ENCODE results near the gene SDCCAG8. TPM values are rescaled to one million over a fixed set of nuclear protein-coding genes. Genes with fewer than 3 reads are reported as not detected.

Gene SDCCAG8
- total RNA-seq, 8 experiments from 2014 or later = 24.6 to 68.7 (median 46.8) TPM

DNA sequence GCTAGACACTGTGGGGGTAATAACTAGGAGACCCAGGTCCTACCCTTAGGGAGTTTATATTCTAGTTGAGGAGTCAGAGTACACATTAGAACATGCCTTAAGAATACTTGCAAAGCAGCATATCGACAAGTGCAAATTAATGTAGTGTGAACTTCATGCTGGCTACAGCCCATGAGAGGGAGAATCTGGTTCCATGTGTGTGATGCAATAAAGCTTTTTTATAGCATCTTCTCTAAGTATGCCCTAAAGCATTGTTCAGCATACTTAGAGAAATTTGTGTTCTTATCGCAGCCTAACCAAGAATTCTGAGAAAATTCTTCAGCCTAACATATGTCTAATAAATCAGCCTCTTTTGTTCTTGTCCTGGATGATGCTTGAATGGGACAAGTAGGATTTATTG lies 95.5 kb downstream of the SDCCAG8 start:
- peaks cover 5 to 6% of the 10 kb centered on the region in 2 donors for H3K4me1 ChIP-seq (replicated peaks in 1 of 2)
- no peak overlapping the region for H3K27ac ChIP-seq
- in situ Hi-C loops (cut with MboI; ENCODE audit: low pct_unique_long_range_greater_than_20kb in 2 of 9, low sequenced_read_pairs in 9 of 9, unreplicated experiment in 9 of 9) = no loop called here
- peak in 3 of 8 experiments; percentile 15 to 48 (median 21) for ATAC-seq (replicated peaks in 6 of 8)
- H3K4me3 ChIP-seq = no peak overlapping the region
- 17 to 100% (median 80%) methylated on average over 1 to 2 of the region's 2 CpGs; no CpG with 5 or more reads in 1 of the 10 experiments for WGBS, 10 experiments

DNA sequence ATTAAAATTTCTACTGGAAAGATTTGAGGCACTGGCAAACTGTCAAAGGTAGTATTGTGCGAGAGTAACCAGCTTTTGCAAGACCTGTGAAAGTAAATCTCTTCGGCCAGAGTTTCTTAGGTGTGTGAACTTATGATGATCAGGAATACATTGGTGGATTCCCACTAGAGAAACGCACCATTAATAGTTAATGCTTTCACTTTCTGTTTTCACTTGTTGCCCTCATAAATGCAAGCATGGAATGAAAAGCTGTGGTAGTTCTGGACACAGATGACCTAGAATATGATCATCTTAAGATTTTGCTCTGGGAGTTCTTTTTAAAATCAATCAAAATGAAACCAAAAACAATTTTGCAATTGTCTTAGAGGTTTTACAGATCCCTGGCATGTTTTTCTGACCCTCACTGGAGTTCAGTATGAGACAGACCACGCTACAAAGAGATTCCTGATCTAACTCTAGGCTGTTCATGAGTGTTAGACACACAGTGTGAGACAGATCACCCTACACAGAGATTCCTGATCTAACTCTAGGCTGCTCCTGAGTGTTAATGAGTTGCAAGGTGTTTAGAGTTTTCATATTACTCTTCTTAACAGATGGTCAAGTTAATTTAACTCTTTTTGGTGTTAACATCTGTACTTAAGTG lies 98.8 kb downstream of the SDCCAG8 start:
- in situ Hi-C loops (cut with MboI; ENCODE audit: low pct_unique_long_range_greater_than_20kb in 2 of 9, low sequenced_read_pairs in 9 of 9, unreplicated experiment in 9 of 9) = no loop called here
- no peak overlapping the region for H3K27ac ChIP-seq
- H3K4me1 ChIP-seq (replicated peaks in 1 of 2) = no peaks in the 10 kb centered on the region
- no peak overlapping the region for H3K4me3 ChIP-seq
- peak in 4 of 8 experiments; percentile 48 to 88 (median 63) for ATAC-seq (replicated peaks in 6 of 8)
- 12 to 94% (median 81%) methylated on average over 2 to 4 of the region's 4 CpGs for WGBS, 10 experiments

DNA sequence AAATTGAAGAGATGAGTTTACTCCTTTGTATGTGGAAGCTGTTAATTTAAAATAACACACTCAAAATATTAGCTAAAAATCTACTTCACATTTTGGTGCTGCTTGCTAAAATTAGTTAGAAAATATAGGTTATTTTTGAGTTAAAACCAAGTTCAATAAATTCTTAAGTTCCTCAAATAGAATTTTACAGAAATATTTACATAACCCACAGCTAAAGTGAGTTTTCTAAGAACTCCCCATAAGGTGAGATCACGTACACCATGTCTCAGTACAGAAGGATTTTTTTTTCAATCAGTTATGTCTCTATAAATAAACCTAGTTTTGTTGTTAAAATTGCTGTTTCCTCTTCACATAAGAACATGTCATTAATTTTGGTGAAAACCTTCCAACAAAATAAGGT lies 108.0 kb downstream of the SDCCAG8 start:
- WGBS, 10 experiments = 92 to 100% (median 100%) methylated on average over 1 of the region's 1 CpG; no CpG with 5 or more reads in 3 of the 10 experiments
- H3K4me3 ChIP-seq = no peak overlapping the region
- ATAC-seq (replicated peaks in 6 of 8) = no peak
- in situ Hi-C loops (cut with MboI; ENCODE audit: low pct_unique_long_range_greater_than_20kb in 2 of 9, low sequenced_read_pairs in 9 of 9, unreplicated experiment in 9 of 9) = no loop called here
- H3K27ac ChIP-seq = no peak overlapping the region
- no peaks in the 10 kb centered on the region for H3K4me1 ChIP-seq (replicated peaks in 1 of 2)

DNA sequence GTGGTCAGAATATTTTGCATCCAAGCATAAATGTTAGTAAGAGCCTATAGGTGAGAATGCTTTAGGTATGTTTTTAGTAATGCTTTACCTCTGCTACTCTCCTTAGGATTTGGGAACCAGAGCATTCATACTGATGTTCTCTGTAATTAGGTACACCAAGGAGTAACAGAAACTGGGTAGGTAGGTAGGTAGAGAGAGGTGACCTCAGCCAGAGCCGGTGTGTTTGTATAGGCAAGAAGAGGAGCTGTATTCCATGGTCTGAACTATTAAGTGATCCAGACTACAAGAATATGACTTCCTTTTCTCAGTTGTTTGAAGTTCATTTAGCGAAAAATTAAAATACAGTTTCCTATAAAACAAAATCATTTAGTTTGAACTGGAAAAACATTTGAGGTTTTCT lies 108.5 kb downstream of the SDCCAG8 start:
- Histone ChIP-seq H3K4me1 (replicated peaks in 1 of 2) (no peaks in the 10 kb centered on the region), H3K4me3 (no peak overlapping the region), H3K27ac (no peak overlapping the region)
- in situ Hi-C loops (cut with MboI; ENCODE audit: low pct_unique_long_range_greater_than_20kb in 2 of 9, low sequenced_read_pairs in 9 of 9, unreplicated experiment in 9 of 9) = no loop called here
- 70 to 100% (median 99%) methylated on average over 1 to 2 of the region's 2 CpGs for WGBS, 10 experiments
- no peak for ATAC-seq (replicated peaks in 6 of 8)

DNA sequence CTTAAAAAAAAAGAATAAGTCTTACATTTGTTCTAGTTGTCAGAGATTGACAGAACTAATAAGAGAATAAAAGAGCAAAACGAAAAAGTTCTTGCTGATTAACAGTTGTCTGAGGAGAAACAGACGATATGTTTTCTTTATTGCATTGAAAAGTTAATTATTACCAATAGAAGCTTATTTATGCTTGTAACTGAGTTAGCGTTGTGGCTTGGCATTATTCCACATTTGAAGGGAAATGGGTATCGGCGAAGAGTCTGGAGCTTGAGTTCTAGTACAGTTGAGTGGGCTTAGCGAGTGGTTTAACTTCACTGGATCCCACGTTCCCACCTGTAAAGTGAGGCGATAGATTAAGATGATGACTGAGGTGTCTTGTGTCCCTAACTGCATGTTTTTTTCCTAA lies 109.0 kb downstream of the SDCCAG8 start:
- ATAC-seq (replicated peaks in 6 of 8) = no peak
- 64 to 93% (median 72%) methylated on average over 4 to 8 of the region's 8 CpGs for WGBS, 10 experiments
- in situ Hi-C loops (cut with MboI; ENCODE audit: low pct_unique_long_range_greater_than_20kb in 2 of 9, low sequenced_read_pairs in 9 of 9, unreplicated experiment in 9 of 9) = no loop called here
- Histone ChIP-seq H3K27ac (no peak overlapping the region), H3K4me1 (replicated peaks in 1 of 2) (no peaks in the 10 kb centered on the region), H3K4me3 (no peak overlapping the region)

DNA sequence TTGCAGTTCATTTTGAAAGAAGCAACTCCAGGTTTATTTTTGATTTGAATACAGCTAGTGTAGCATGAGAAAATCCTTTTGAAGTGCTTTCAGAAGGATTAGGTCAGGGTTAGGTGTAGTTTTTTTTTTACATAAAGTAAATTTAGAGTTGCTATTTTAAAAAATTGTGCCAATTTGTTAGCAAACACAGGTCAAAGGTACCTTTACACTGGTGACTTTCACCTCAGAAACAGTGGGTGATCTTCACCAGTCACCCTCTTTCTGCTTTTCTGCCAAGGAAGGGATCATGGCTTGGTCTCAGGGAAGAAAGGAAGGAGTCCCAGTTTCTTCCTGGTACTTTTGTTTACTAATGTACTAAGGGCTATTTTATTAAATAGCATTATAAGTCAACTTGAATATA lies 111.5 kb downstream of the SDCCAG8 start:
- Histone ChIP-seq H3K4me3 (no peak overlapping the region), H3K4me1 (replicated peaks in 1 of 2) (no peaks in the 10 kb centered on the region), H3K27ac (no peak overlapping the region)
- in situ Hi-C loops (cut with MboI; ENCODE audit: low pct_unique_long_range_greater_than_20kb in 2 of 9, low sequenced_read_pairs in 9 of 9, unreplicated experiment in 9 of 9) = no loop called here
- ATAC-seq (replicated peaks in 6 of 8) = no peak

DNA sequence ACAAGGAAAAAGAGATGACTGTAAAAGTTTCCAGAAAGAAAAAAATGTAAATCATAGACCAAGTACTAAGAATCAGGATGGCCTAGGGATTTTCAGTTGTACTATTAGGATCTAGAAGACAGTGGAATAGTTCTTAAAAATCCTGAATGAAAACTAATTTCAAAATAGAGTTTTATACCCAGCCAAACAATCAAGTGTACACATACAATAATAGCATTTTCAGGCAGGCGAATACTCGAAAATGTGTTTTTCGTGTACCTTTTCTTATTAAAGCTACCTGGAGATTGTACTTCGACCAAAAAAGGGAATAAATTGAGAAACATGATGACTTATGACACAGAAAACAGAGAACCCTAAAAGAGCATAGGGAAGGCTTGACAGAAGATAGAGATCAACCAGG lies 118.6 kb downstream of the SDCCAG8 start:
- Histone ChIP-seq H3K27ac (no peak overlapping the region), H3K4me1 (replicated peaks in 1 of 2) (no peaks in the 10 kb centered on the region), H3K4me3 (no peak overlapping the region)
- no peak for ATAC-seq (replicated peaks in 6 of 8)
- in situ Hi-C loops (cut with MboI; ENCODE audit: low pct_unique_long_range_greater_than_20kb in 2 of 9, low sequenced_read_pairs in 9 of 9, unreplicated experiment in 9 of 9) = no loop called here
- 77 to 100% (median 94%) methylated on average over 3 to 4 of the region's 4 CpGs; no CpG with 5 or more reads in 1 of the 10 experiments for WGBS, 10 experiments

DNA sequence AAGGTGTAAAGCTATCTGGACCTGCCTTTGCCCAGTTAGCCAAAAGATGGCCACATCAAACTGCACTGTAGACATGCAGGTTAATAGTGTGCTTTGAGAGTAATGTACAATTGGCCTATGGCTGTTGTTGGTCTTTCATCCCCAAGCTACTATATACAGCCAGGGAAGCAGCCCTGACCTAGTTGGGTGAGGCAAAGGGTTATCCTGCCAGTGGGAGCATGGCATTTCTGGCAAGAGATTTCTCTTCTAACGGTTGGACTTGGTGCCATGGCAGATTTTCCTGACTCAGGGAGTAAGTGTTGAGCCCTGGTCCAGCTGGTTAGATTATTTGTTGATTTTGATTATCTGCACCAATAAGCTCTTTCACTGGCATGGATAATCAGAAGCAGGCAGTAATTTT lies 119.8 kb downstream of the SDCCAG8 start:
- Histone ChIP-seq H3K4me3 (no peak overlapping the region), H3K4me1 (replicated peaks in 1 of 2) (peaks cover 0 to 6% of the 10 kb centered on the region in 2 donors), H3K27ac (no peak overlapping the region)
- in situ Hi-C loops (cut with MboI; ENCODE audit: low pct_unique_long_range_greater_than_20kb in 2 of 9, low sequenced_read_pairs in 9 of 9, unreplicated experiment in 9 of 9) = no loop called here
- no peak for ATAC-seq (replicated peaks in 6 of 8)
- 33 to 100% (median 88%) methylated on average over 1 of the region's 1 CpG; no CpG with 5 or more reads in 4 of the 10 experiments for WGBS, 10 experiments

DNA sequence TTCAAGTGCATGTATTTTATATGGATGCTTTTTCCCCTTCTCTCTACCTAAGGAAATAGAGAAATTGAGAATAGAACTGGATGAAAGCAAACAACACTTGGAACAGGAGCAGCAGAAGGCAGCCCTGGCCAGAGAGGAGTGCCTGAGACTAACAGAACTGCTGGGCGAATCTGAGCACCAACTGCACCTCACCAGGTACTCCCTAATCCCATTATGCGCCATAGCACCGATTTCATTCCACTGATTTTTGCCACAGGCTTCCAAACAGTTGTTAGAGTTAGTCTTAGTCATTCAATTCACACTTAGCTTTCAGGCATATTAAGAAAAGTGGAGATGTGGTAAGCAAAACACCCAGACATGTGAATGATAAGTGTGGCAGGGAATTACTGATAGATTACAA lies 122.8 kb downstream of the SDCCAG8 start:
- WGBS, 10 experiments = 77 to 100% (median 81%) methylated on average over 1 to 3 of the region's 3 CpGs; no CpG with 5 or more reads in 1 of the 10 experiments
- no peak overlapping the region for H3K4me3 ChIP-seq

DNA sequence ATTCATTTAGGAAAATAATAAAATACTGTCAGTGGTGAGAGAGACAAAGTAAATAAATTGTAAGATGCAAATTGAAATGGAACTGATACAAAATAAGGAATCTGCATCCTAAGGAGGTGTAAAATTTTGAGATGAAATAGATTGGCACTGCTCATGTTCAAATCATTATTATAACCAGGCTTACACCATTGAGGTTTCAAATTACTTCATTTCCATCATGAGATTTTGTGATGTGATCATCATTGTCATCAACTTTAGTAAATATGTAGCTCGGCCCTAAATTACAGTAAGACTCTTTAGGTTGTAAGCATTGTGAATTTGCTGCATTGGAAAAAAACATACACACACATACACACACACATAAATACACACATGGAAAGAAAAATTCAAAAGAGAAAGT lies 123.4 kb downstream of the SDCCAG8 start:
- no peak for ATAC-seq (replicated peaks in 6 of 8)
- Histone ChIP-seq H3K4me1 (replicated peaks in 1 of 2) (peaks cover 0 to 6% of the 10 kb centered on the region in 2 donors), H3K4me3 (no peak overlapping the region), H3K27ac (no peak overlapping the region)
- WGBS, 10 experiments = 67 to 100% (median 98%) methylated on average over 1 of the region's 1 CpG; no CpG with 5 or more reads in 2 of the 10 experiments
- in situ Hi-C loops (cut with MboI; ENCODE audit: low pct_unique_long_range_greater_than_20kb in 2 of 9, low sequenced_read_pairs in 9 of 9, unreplicated experiment in 9 of 9) = no loop called here

More for the DNA sequence above, 122.8 kb downstream of the SDCCAG8 start:
- in situ Hi-C loops (cut with MboI; ENCODE audit: low pct_unique_long_range_greater_than_20kb in 2 of 9, low sequenced_read_pairs in 9 of 9, unreplicated experiment in 9 of 9) = no loop called here
- H3K4me1 ChIP-seq (replicated peaks in 1 of 2) = peaks cover 0 to 6% of the 10 kb centered on the region in 2 donors
- H3K27ac ChIP-seq = no peak overlapping the region
- ATAC-seq (replicated peaks in 6 of 8) = no peak

DNA sequence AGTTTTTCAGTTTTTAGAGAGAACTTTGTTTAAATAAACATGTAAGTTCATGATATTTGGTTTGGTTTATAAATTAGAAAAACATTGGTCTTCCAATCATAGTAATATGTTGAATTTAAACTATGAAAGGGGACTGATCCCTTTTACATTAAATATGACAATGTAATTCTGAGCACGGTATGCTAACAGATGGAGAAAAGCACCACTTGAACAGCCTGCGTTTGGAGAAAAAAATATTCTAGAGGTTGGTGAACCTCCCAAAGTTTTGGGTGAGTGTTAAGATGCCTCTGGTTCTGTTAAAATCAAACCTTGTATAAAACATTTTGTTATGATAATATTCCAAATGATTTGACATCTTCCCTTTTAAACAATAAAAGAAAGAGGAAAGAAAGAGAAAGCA lies 123.9 kb downstream of the SDCCAG8 start:
- ATAC-seq (replicated peaks in 6 of 8) = no peak
- H3K4me3 ChIP-seq = no peak overlapping the region
- peaks cover 0 to 6% of the 10 kb centered on the region in 2 donors for H3K4me1 ChIP-seq (replicated peaks in 1 of 2)
- in situ Hi-C loops (cut with MboI; ENCODE audit: low pct_unique_long_range_greater_than_20kb in 2 of 9, low sequenced_read_pairs in 9 of 9, unreplicated experiment in 9 of 9) = no loop called here
- H3K27ac ChIP-seq = no peak overlapping the region
- 46 to 100% (median 83%) methylated on average over 1 to 2 of the region's 2 CpGs for WGBS, 10 experiments

DNA sequence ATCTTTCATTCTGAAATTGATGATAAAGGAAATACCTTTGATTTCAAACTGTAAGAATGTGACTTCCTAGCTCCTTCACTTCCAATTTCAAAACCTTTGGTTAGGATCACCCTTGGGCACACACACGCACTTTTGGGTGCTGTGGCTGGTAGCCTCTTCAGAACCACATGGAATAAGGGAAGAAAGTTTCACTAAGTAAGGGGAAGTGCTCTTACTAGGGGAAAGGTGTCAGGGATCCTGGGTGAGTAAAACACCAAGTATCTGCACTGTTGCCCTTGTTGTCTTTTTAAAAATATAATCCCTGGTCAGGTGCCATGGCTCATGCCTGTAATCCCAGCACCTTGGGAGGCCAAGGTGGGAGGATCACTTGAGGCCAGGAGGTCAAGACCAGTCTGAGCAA lies 132.4 kb downstream of the SDCCAG8 start:
- no peaks in the 10 kb centered on the region for H3K4me1 ChIP-seq (replicated peaks in 1 of 2)
- WGBS, 10 experiments = 78 to 100% (median 100%) methylated on average over 1 of the region's 1 CpG; no CpG with 5 or more reads in 3 of the 10 experiments
- no peak overlapping the region for H3K4me3 ChIP-seq
- in situ Hi-C loops (cut with MboI; ENCODE audit: low pct_unique_long_range_greater_than_20kb in 2 of 9, low sequenced_read_pairs in 9 of 9, unreplicated experiment in 9 of 9) = no loop called here
- ATAC-seq (replicated peaks in 6 of 8) = no peak
- no peak overlapping the region for H3K27ac ChIP-seq

DNA sequence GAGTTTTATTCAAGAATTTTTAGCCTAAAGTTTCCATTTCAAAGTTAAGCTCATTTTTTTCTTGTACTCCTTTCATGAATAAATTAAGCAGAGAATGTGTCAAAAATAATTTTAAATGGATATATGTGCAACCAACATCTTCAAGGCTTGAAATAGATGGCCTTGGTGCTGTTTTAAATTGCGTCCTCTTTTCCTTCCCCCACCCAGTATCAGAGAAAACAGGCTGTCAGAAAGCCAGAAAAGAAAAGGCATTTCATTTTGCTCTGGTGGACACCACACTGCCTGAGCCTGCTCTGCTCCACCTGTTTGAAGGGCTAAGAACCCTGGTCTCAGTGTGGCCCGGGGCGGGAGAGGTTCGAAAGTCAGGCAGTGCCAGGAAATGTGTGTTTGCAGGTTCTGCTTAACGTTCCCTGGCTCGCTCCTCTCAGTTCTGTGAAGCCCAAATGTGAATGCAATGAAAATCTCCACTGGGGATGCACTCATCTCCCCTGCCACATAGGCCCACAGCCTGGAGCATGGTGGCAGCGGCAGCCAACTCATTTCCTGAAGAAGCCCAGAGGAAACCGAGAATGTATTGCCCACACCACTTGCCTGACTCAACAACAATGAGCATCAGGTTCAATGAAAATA lies 134.4 kb downstream of the SDCCAG8 start:
- Histone ChIP-seq H3K4me1 (replicated peaks in 1 of 2) (peaks cover 3 to 10% of the 10 kb centered on the region in 2 donors), H3K4me3 (no peak overlapping the region), H3K27ac (no peak overlapping the region)
- WGBS, 10 experiments = 43 to 100% (median 90%) methylated on average over 1 to 7 of the region's 8 CpGs
- peak in 1 of 8 experiments; percentile 38 for ATAC-seq (replicated peaks in 6 of 8)
- in situ Hi-C loops (cut with MboI; ENCODE audit: low pct_unique_long_range_greater_than_20kb in 2 of 9, low sequenced_read_pairs in 9 of 9, unreplicated experiment in 9 of 9) = no loop called here

DNA sequence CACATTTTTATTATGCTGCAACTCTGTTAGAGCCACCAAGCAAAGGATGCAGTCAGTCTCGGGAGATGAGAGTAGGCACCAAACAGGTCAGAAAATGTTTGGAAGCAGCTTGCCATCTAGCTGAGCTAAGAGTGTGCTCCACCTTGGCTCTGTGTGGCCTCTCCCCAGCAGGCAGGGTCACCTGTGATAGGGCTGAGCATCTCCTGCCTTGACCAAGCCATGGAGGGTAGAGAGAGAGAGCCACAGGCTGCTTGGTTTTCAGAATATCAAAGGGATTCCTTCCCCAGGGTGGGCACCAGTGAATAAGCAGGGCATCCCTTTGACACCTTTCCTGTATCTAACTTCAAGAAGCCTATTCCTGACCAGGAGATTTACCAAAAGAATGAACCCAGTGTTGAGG lies 135.5 kb downstream of the SDCCAG8 start:
- WGBS, 10 experiments = 50 to 100% (median 100%) methylated on average over 1 of the region's 1 CpG; no CpG with 5 or more reads in 5 of the 10 experiments
- in situ Hi-C loops (cut with MboI; ENCODE audit: low pct_unique_long_range_greater_than_20kb in 2 of 9, low sequenced_read_pairs in 9 of 9, unreplicated experiment in 9 of 9) = no loop called here
- no peak overlapping the region for H3K27ac ChIP-seq

More for the DNA sequence above, 135.5 kb downstream of the SDCCAG8 start:
- no peak for ATAC-seq (replicated peaks in 6 of 8)
- H3K4me1 ChIP-seq (replicated peaks in 1 of 2) = peaks cover 3 to 12% of the 10 kb centered on the region in 2 donors
- H3K4me3 ChIP-seq = no peak overlapping the region
